SK-N-SH treated with all-trans-retinoic acid at 6 μM for 48 hours (cell line): ENCODE data around the gene GUK1.

Source experiments
- ATAC-seq: fragments of 200-7000 bp; cut with Tn5 transposase; 3 replicates; pipeline ENCODE4 v1.9.1; 2020; ENCODE audit warnings: mild to moderate bottlenecking, moderate library complexity
- ARNTL ChIP-seq: fragments of 450-650 bp; formaldehyde crosslinking; IDR thresholded peaks from 2 replicates; pipeline ENCODE4 v1.5.0; 2020; ENCODE audit warnings: low read depth, mild to moderate bottlenecking, moderate library complexity, borderline replicate concordance
- BACH2 ChIP-seq: fragments of 250-450 bp; sonication (Bioruptor Pico); IDR thresholded peaks from 2 replicates; pipeline ENCODE4 v1.9.0; 2021; ENCODE audit warnings: mild to moderate bottlenecking, borderline replicate concordance
- CREB5 ChIP-seq: fragments of 250-450 bp; sonication (Bioruptor Pico); IDR thresholded peaks from 2 replicates; pipeline ENCODE4 v1.5.1; 2020; ENCODE audit warnings: low read depth, mild to moderate bottlenecking, moderate library complexity
- CSDC2 ChIP-seq: fragments of 250-450 bp; sonication (Bioruptor Pico); IDR thresholded peaks from 2 replicates; pipeline ENCODE4 v1.5.0; 2020; ENCODE audit warnings: mild to moderate bottlenecking, moderate library complexity
- CSRNP3 ChIP-seq: fragments of 250-450 bp; sonication (Bioruptor Pico); IDR thresholded peaks from 2 replicates; pipeline ENCODE4 v1.5.1; 2021; ENCODE audit warnings: mild to moderate bottlenecking, moderate library complexity
- ESRRG ChIP-seq: fragments of 250-450 bp; sonication (Bioruptor Pico); IDR thresholded peaks from 2 replicates; pipeline ENCODE4 v1.6.1; 2021; ENCODE audit warnings: mild to moderate bottlenecking
- GLIS3 ChIP-seq: fragments of 250-450 bp; sonication (Bioruptor Pico); IDR thresholded peaks from 2 replicates; pipeline ENCODE4 v1.5.0; 2020; ENCODE audit warnings: mild to moderate bottlenecking, moderate library complexity
- ISL1 ChIP-seq: fragments of 250-450 bp; sonication (Bioruptor Pico); IDR thresholded peaks from 2 replicates; pipeline ENCODE4 v2.1.2; 2022; ENCODE audit warnings: mild to moderate bottlenecking, moderate library complexity
- POU6F1 ChIP-seq: fragments of 250-450 bp; sonication (Bioruptor Pico); IDR thresholded peaks from 2 replicates; pipeline ENCODE4 v1.8.0; 2021; ENCODE audit warnings: low read depth, mild to moderate bottlenecking, moderate library complexity, borderline replicate concordance
- PPARA ChIP-seq: fragments of 250-450 bp; sonication (Bioruptor Pico); IDR thresholded peaks from 2 replicates; pipeline ENCODE4 v1.5.0; 2020; ENCODE audit warnings: mild to moderate bottlenecking, borderline replicate concordance
- RARB ChIP-seq: fragments of 250-450 bp; sonication (Bioruptor Pico); IDR thresholded peaks from 2 replicates; pipeline ENCODE4 v1.8.0; 2021; ENCODE audit warnings: mild to moderate bottlenecking, moderate library complexity
- SNAI2 ChIP-seq: fragments of 250-450 bp; sonication (Bioruptor Pico); IDR thresholded peaks from 2 replicates; pipeline ENCODE4 v1.5.0; 2020; ENCODE audit warnings: mild to moderate bottlenecking, moderate library complexity
- TCF4 ChIP-seq: fragments of 250-450 bp; sonication (Bioruptor Pico); IDR thresholded peaks from 2 replicates; pipeline ENCODE4 v1.8.0; 2021; ENCODE audit warnings: mild to moderate bottlenecking, moderate library complexity, borderline replicate concordance
- TOX ChIP-seq: fragments of 250-450 bp; sonication (Bioruptor Pico); IDR thresholded peaks from 2 replicates; pipeline ENCODE4 v1.8.0; 2021; ENCODE audit warnings: mild to moderate bottlenecking, moderate library complexity, borderline replicate concordance
- TSHZ2 ChIP-seq: fragments of 250-450 bp; sonication (Bioruptor Pico); IDR thresholded peaks from 2 replicates; pipeline ENCODE4 v1.5.0; 2020; ENCODE audit warnings: mild to moderate bottlenecking, moderate library complexity
- ZC3H10 ChIP-seq: fragments of 250-450 bp; sonication (Bioruptor Pico); IDR thresholded peaks from 2 replicates; pipeline ENCODE4 v1.5.1; 2021; ENCODE audit warnings: mild to moderate bottlenecking, moderate library complexity
- ZFP3 ChIP-seq: fragments of 250-450 bp; sonication (Bioruptor Pico); IDR thresholded peaks from 2 replicates; pipeline ENCODE4 v1.5.0; 2020; ENCODE audit warnings: mild to moderate bottlenecking, moderate library complexity
- ZFP30 ChIP-seq: fragments of 450-650 bp; formaldehyde crosslinking; IDR thresholded peaks from 2 replicates; pipeline ENCODE4 v1.5.0; 2022; ENCODE audit warnings: mild to moderate bottlenecking, moderate library complexity
- ZNF565 ChIP-seq: fragments of 450-650 bp; formaldehyde crosslinking; conservative IDR thresholded peaks from 2 replicates; pipeline ENCODE4 v1.5.0; 2020; ENCODE audit warnings: low read depth, mild to moderate bottlenecking, moderate library complexity
- ZNF70 ChIP-seq: fragments of 450-650 bp; formaldehyde crosslinking; IDR thresholded peaks from 2 replicates; pipeline ENCODE4 v1.5.0; 2020; ENCODE audit warnings: mild to moderate bottlenecking, moderate library complexity
- ZNF8 ChIP-seq: fragments of 450-650 bp; formaldehyde crosslinking; IDR thresholded peaks from 2 replicates; pipeline ENCODE4 v1.5.0; 2020; ENCODE audit warnings: mild to moderate bottlenecking, moderate library complexity

Gene GUK1

GRCh38 chr1:228157729-228158126 lies 17.6 kb downstream of the GUK1 start:
- TF ChIP-seq BACH2 (CRISPR knock-in tag) (no peak), ZNF565 (CRISPR knock-in tag) (no peak), RARB (no peak), TSHZ2 (no peak), CSDC2 (CRISPR knock-in tag) (no peak), GLIS3 (CRISPR knock-in tag) (no peak), ISL1 (CRISPR knock-in tag) (no peak), ZFP30 (CRISPR knock-in tag) (no peak), ZNF70 (CRISPR knock-in tag) (no peak), ZNF8 (CRISPR knock-in tag) (no peak), ESRRG (CRISPR knock-in tag) (no peak), ZC3H10 (CRISPR knock-in tag) (no peak), SNAI2 (CRISPR knock-in tag) (no peak), TCF4 (CRISPR knock-in tag) (no peak), ZFP3 (CRISPR knock-in tag) (no peak), CSRNP3 (CRISPR knock-in tag) (no peak), POU6F1 (CRISPR knock-in tag) (no peak), TOX (CRISPR knock-in tag) (no peak), PPARA (no peak)
- no peak for ATAC-seq

- ATAC-seq = no peak
- TF ChIP-seq PPARA (no peak), CSDC2 (CRISPR knock-in tag) (no peak), GLIS3 (CRISPR knock-in tag) (no peak), CSRNP3 (CRISPR knock-in tag) (no peak), ZNF8 (CRISPR knock-in tag) (no peak), ESRRG (CRISPR knock-in tag) (no peak), ARNTL (no peak), ZNF70 (CRISPR knock-in tag) (no peak), ZNF565 (CRISPR knock-in tag) (no peak), ZFP3 (CRISPR knock-in tag) (no peak), SNAI2 (CRISPR knock-in tag) (no peak), ZFP30 (CRISPR knock-in tag) (no peak), TOX (CRISPR knock-in tag) (no peak), CREB5 (no peak)
Observed at GRCh38 chr1:228158151-228159007, 18.3 kb downstream of the GUK1 start.
